HFFc6 (cell line): ENCODE measurements around the gene ARMCX5. TPM values are rescaled to one million over a fixed set of nuclear protein-coding genes. Genes with fewer than 3 reads are reported as not detected.

ENCODE experiments used
- DNase-seq: peaks from one replicate; pipeline ENCODE4 v3.0.0-alpha.2; 2018
- H3K27ac Mint-ChIP-seq: 2 replicates; pipeline ENCODE4 v1.8.0; 2020; ENCODE audit warnings: mild to moderate bottlenecking, mixed read lengths
- H3K27me3 Mint-ChIP-seq: 2 replicates; pipeline ENCODE4 v1.8.0; 2021; ENCODE audit warnings: mild to moderate bottlenecking, moderate library complexity, mixed read lengths; ENCODE audit not compliant: insufficient read depth
- H3K36me3 Mint-ChIP-seq: 2 replicates; pipeline ENCODE4 v1.8.0; 2021; ENCODE audit warnings: low read depth, mixed read lengths
- H3K4me1 Mint-ChIP-seq: 2 replicates; pipeline ENCODE4 v1.8.0; 2020; ENCODE audit warnings: low read depth, mixed read lengths
- H3K4me3 Mint-ChIP-seq: 2 replicates; pipeline ENCODE4 v1.8.0; 2020; ENCODE audit warnings: mild to moderate bottlenecking, moderate library complexity, mixed read lengths
- H3K9me3 Mint-ChIP-seq: 2 replicates; pipeline ENCODE4 v1.8.0; 2020; ENCODE audit warnings: mild to moderate bottlenecking, mixed read lengths
- CTCF ChIP-seq: fragments of 200-600 bp; sonication (generic); IDR thresholded peaks from 2 replicates; pipeline ENCODE4 v1.5.0; 2021; ENCODE audit warnings: antibody characterized with exemption, mild to moderate bottlenecking
- long read RNA-seq: library from polyadenylated mRNA; unstranded; transcript quantifications from one replicate; pipeline ENCODE4 v2.0.0, GENCODE V29; 2019
- total RNA-seq, 6 experiments: library from RNA; stranded (reverse); fragmentation: NEBNext Ultra II Directional; extraction: Animal tissue kit (Norgen Biotek cat#: 25700); gene quantifications; 2 replicates in 1 of 6; 3 replicates in 5 of 6; pipeline ENCODE4 v1.2.3, GENCODE V29; 2021

The ARMCX5 gene
- total RNA-seq, result 1 to 10 TPM; 8.2 to 9.7 (median 8.4) TPM
- long read RNA-seq, full-length matches to known transcripts, result 8 of 12 reads
- long read RNA-seq, partial matches to known transcripts, result 1 of 12 reads
- long read RNA-seq, other reads (novel, unspliced or antisense), result 3 of 12 reads

- 0 out of 2 replicates have a peak, but pooled peaks cover 7% of the 10 kb centered on the region for H3K36me3 Mint-ChIP-seq
- DNase-seq, result peak; percentile 76
- peak within 1 kb of the TSS; percentile 96 for H3K4me3 Mint-ChIP-seq
- TF ChIP-seq CTCF, result peak; percentile 20; the same call in 1 of the 2 replicates
- H3K9me3 Mint-ChIP-seq, result no peaks in the 10 kb centered on the region
- H3K4me1 Mint-ChIP-seq, result peaks cover 13% of the 10 kb centered on the region
- peak within 1 kb of the TSS; percentile 94 for H3K27ac Mint-ChIP-seq
- H3K27me3 Mint-ChIP-seq, result no peaks in the 10 kb centered on the region
Observed at GRCh38 chrX:102599084-102599950, at the start of gene ARMCX5. ARMCX5 (plus strand) TSS chrX:102599515; CDS start chrX:102602142, 2,627 bp downstream.

GRCh38 chrX:102558607-102559006 lies 40.7 kb upstream of the ARMCX5 start:
- H3K9me3 Mint-ChIP-seq, result no peaks in the 10 kb centered on the region
- no peak for DNase-seq
- H3K27me3 Mint-ChIP-seq, result no peaks in the 10 kb centered on the region; the same call in 1 of the 2 replicates
- no peak overlapping the region for H3K27ac Mint-ChIP-seq
- no peaks in the 10 kb centered on the region for H3K4me1 Mint-ChIP-seq
- no peak overlapping the region for H3K4me3 Mint-ChIP-seq
- no peak for TF ChIP-seq CTCF
- H3K36me3 Mint-ChIP-seq, result no peaks in the 10 kb centered on the region

- Mint-ChIP-seq H3K27ac (no peak overlapping the region), H3K27me3 (no peaks in the 10 kb centered on the region; the same call in 1 of the 2 replicates)
- no peak for DNase-seq
Observed at GRCh38 chrX:102560423-102561068, 38.8 kb upstream of the ARMCX5 start.

GRCh38 chrX:102580891-102581290 lies 18.4 kb upstream of the ARMCX5 start:
- Mint-ChIP-seq H3K4me3 (no peak overlapping the region), H3K9me3 (no peaks in the 10 kb centered on the region), H3K27ac (no peak overlapping the region), H3K36me3 (no peaks in the 10 kb centered on the region), H3K27me3 (peaks cover 3% of the 10 kb centered on the region; the same call in 1 of the 2 replicates), H3K4me1 (no peaks in the 10 kb centered on the region)
- no peak for DNase-seq
- no peak for TF ChIP-seq CTCF

More at GRCh38 chrX:102560423-102561068, 38.8 kb upstream of the ARMCX5 start:
- no peak for TF ChIP-seq CTCF
- no peaks in the 10 kb centered on the region for H3K9me3 Mint-ChIP-seq
- H3K36me3 Mint-ChIP-seq, result no peaks in the 10 kb centered on the region
- no peak overlapping the region for H3K4me3 Mint-ChIP-seq
- no peaks in the 10 kb centered on the region for H3K4me1 Mint-ChIP-seq

GRCh38 chrX:102593367-102593766 lies 5.9 kb upstream of the ARMCX5 start:
- H3K4me3 Mint-ChIP-seq, result no peak overlapping the region
- no peaks in the 10 kb centered on the region for H3K36me3 Mint-ChIP-seq

More at GRCh38 chrX:102593367-102593766, 5.9 kb upstream of the ARMCX5 start:
- H3K27ac Mint-ChIP-seq, result no peak overlapping the region
- no peaks in the 10 kb centered on the region for H3K9me3 Mint-ChIP-seq
- no peaks in the 10 kb centered on the region for H3K27me3 Mint-ChIP-seq
- DNase-seq, result no peak
- no peak for TF ChIP-seq CTCF
- no peaks in the 10 kb centered on the region for H3K4me1 Mint-ChIP-seq
